Peyer's patch (tissue), 4 donors: ENCODE measurements around the gene SZT2. TPM values are rescaled to one million over a fixed set of nuclear protein-coding genes. Genes with fewer than 3 reads are reported as not detected.

Source experiments
- DNase-seq, 3 donors: peaks; one replicate each; pipeline ENCODE4 v3.0.0-alpha.2; 2017 to 2019
- H3K27ac ChIP-seq, 4 donors: fragments of 200-600 bp; sonication (generic); one replicate each; pipeline ENCODE4 v1.5.1; 2016 to 2019
- H3K27me3 ChIP-seq, 2 donors: fragments of 200-600 bp; sonication (generic); one replicate each; pipeline ENCODE4 v1.5.1; 2019
- H3K36me3 ChIP-seq, 3 donors: fragments of 200-600 bp; sonication (generic); one replicate each; pipeline ENCODE4 v1.5.1; 2016 to 2019
- H3K4me1 ChIP-seq, 4 donors: fragments of 200-600 bp; sonication (generic); one replicate each; pipeline ENCODE4 v1.5.1; 2016 to 2019
- H3K4me3 ChIP-seq, 4 donors: fragments of 200-600 bp; sonication (generic); 1 replicate in 3 of 4; 2 replicates in 1 of 4; pipeline ENCODE4 v1.5.1; 2016 to 2019; ENCODE audit warnings: mild to moderate bottlenecking in 1 of 4
- H3K9me3 ChIP-seq, 4 donors: fragments of 200-600 bp; sonication (generic); one replicate each; pipeline ENCODE4 v1.5.1; 2016 to 2019; ENCODE audit warnings: mild to moderate bottlenecking in 1 of 4
- CTCF ChIP-seq, 6 experiments: fragments of 450-650 bp in 4 of 6; fragments of 200-600 bp in 2 of 6; sonication (generic) in 1 of 6; IDR thresholded peaks; one replicate each; pipeline ENCODE4 v1.5.1; 2017 to 2019; ENCODE audit warnings: antibody characterized with exemption in 6 of 6, mild to moderate bottlenecking in 3 of 6, moderate library complexity in 1 of 6
- POLR2A ChIP-seq, 2 donors: fragments of 450-650 bp; IDR thresholded peaks; one replicate each; pipeline ENCODE4 v1.5.1; 2017; ENCODE audit warnings: antibody characterized with exemption in 2 of 2, mild to moderate bottlenecking in 2 of 2, moderate library complexity in 2 of 2
- total RNA-seq, 4 donors: library from RNA; depleted of rRNA; stranded (reverse); fragments of >200 nt; gene quantifications; one replicate each; pipeline ENCODE4 v1.1.0, GENCODE V29; 2016

SZT2 gene
- total RNA-seq, 4 donors from 2014 or later: 76.9 to 129 (median 104) TPM

DNA sequence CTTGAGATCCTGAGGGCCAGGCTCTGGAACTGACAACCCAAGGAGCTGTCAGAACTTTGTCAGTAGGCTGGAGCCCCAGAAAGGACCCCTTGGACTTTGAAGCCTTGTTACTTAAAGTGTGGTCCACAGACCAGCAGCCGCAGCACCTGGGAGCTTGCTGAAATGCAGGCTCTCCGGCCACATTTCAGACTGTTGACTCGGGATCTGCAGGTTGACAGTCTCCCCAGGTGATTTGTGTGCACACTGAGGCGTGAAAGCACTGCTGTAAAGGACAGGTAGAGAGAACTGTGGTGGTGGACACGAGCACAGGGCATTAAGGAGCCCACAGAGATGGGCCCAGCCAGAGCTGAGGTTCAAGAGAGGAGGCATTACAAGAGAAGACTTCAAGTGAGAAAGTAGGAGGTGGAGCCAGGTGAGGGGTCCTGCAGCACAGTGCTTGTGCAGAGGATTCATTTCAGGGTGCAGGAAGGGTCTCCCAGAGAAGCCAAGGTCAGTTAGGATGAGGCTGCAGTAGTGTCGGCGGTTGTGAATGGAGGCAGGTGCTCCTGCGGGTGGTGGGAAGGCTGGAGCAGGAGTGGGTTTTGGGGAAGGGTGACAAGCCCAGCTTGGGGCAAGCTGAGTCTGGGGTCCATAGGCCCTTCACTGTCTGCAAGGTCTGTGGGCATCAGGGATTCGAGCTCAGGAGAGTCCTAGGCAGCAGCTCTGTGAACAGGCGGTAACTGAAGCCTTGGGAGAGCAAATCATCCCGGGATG, 59.4 kb downstream of the SZT2 start:
- peak in 1 of 3 donors; percentile 43 for DNase-seq
- TF ChIP-seq POLR2A (IDR thresholded peaks at IDR 0.05): no peak
- TF ChIP-seq CTCF (IDR thresholded peaks at IDR 0.05): no peak
- no peak overlapping the region for H3K4me3 ChIP-seq
- H3K9me3 ChIP-seq: no peaks in the 10 kb centered on the region
- H3K27me3 ChIP-seq: no peaks in the 10 kb centered on the region
- H3K36me3 ChIP-seq: peaks cover 0 to 73% (median 0%) of the 10 kb centered on the region in 3 donors
- H3K4me1 ChIP-seq: peaks cover 0 to 25% (median 0%) of the 10 kb centered on the region in 4 donors
- H3K27ac ChIP-seq: peak overlapping the region in 3 of 4 donors; percentile 19 to 75 (median 23)

DNA sequence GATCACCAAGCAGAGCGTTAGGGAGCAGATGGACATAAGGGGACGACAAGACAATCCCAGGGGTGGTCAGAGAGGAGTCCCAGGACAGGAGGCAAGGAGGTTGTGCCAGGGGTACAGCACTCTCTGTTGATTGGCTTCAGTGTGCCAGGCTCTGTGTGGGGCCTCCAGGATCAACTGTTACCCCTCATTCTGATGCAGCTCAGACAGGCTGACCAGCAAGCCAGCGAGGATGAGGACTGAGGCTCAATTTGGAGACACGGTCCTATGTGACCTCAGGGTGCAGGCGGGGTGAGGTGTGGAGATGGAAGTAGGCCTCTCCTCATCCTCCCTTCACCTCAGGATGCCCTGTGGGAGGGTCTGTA, 60.0 kb downstream of the SZT2 start:
- H3K4me3 ChIP-seq: no peak overlapping the region
- TF ChIP-seq POLR2A (IDR thresholded peaks at IDR 0.05) (no peak), CTCF (IDR thresholded peaks at IDR 0.05) (no peak)
- H3K9me3 ChIP-seq: no peaks in the 10 kb centered on the region
- peak in 2 of 3 donors; percentile 3 to 44 for DNase-seq
- peaks cover 0 to 67% (median 0%) of the 10 kb centered on the region in 3 donors for H3K36me3 ChIP-seq
- H3K4me1 ChIP-seq: peaks cover 0 to 26% (median 0%) of the 10 kb centered on the region in 4 donors
- no peaks in the 10 kb centered on the region for H3K27me3 ChIP-seq
- no peak overlapping the region for H3K27ac ChIP-seq

DNA sequence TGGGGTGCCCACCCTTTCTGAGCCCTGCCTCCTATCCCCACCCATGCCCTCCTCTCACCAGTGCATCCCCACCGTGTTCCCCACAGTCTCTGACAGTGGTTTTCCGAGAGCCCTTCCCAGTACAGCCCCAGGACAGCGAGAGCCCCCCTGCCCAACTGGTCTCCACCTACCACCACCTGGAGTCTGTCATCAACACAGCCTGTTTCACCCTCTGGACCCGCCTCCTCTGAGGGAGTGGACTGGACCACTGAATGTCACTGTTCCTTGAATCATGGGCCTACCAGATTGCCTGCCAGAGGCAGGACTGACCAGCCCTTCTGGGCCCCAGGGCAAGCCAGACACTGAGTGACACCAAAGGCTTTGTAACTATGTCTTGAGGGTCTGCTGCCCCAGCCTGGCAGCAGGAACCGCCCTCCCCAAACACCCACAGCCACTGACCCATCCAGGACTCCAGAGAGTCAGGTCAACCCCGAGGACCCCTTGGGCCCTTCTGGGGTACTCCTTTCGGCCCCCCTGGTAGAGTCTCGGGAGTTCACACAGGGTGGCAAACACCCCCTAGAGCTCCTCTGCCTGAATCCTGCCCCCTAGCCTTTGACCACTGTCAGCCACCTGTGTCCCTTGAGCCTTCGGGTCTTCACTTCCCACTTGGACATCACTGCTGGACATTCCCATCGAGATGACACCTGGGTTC, 60.7 kb downstream of the SZT2 start:
- H3K27me3 ChIP-seq: no peaks in the 10 kb centered on the region
- H3K27ac ChIP-seq: no peak overlapping the region
- H3K9me3 ChIP-seq: no peaks in the 10 kb centered on the region
- TF ChIP-seq CTCF (IDR thresholded peaks at IDR 0.05): no peak
- no peak for TF ChIP-seq POLR2A (IDR thresholded peaks at IDR 0.05)
- H3K4me1 ChIP-seq: peaks cover 0 to 33% (median 0%) of the 10 kb centered on the region in 4 donors
- no peak overlapping the region for H3K4me3 ChIP-seq
- DNase-seq: peak; percentile 14 to 46 (median 37)
- H3K36me3 ChIP-seq: peaks cover 0 to 61% (median 0%) of the 10 kb centered on the region in 3 donors

- no peak overlapping the region for H3K4me3 ChIP-seq
- TF ChIP-seq CTCF (IDR thresholded peaks at IDR 0.05): no peak
- no peak for TF ChIP-seq POLR2A (IDR thresholded peaks at IDR 0.05)
- H3K27ac ChIP-seq: no peak overlapping the region
- peaks cover 0 to 34% (median 0%) of the 10 kb centered on the region in 4 donors for H3K4me1 ChIP-seq
- DNase-seq: peak in 2 of 3 donors; percentile 8 to 46
- H3K36me3 ChIP-seq: peaks cover 0 to 54% (median 0%) of the 10 kb centered on the region in 3 donors
- H3K9me3 ChIP-seq: no peaks in the 10 kb centered on the region
- H3K27me3 ChIP-seq: no peaks in the 10 kb centered on the region
Observed at GRCh38 chr1:43451157-43451591, 61.5 kb downstream of the SZT2 start.

DNA sequence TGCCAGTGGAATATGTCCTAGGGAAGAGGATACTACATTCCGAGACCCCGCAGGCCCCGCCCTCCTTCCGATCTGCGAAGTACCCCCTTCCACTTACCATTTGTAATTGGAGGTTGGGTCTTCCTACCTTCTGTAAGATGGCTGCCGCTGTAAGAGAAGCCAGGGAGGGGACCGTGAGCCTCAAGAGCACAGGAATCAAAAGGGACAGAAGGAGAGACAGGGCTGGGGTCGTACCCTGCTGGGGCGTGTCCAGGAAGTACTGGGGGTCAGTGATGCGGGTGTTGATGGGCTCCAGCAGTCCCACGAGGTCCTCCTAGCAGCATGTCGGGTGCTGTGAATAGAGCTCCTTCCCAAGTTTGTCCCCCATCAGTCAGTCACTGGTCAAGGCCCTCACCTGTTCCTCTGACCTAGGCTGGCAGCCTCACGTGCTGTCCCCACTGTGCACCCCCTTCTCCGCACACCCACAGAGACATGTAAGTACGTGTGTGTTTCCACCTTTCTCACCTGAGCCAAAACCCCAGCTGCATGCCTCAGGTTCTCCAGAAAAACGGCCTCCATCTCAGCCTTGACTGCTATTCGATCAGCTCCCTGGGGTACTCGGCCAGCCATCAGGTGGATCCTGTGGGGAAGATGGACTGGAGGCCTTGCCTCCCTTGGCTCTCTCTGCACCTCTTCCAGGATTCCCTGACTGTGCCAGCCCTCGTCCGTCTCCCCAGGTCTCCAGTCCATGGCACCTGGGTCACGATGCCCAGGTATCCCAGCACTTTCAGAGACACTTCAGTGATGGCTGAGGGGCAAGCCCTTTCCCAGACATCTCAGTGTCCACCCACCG, 62.2 kb downstream of the SZT2 start:
- DNase-seq: peak; percentile 14 to 47 (median 43)
- no peak overlapping the region for H3K4me3 ChIP-seq
- H3K4me1 ChIP-seq: peaks cover 0 to 34% (median 0%) of the 10 kb centered on the region in 4 donors
- TF ChIP-seq POLR2A (IDR thresholded peaks at IDR 0.05): no peak
- no peak for TF ChIP-seq CTCF (IDR thresholded peaks at IDR 0.05)
- H3K27ac ChIP-seq: peak overlapping the region in 1 of 4 donors; percentile 94
- peaks cover 0 to 46% (median 0%) of the 10 kb centered on the region in 3 donors for H3K36me3 ChIP-seq
- no peaks in the 10 kb centered on the region for H3K27me3 ChIP-seq
- H3K9me3 ChIP-seq: no peaks in the 10 kb centered on the region
